Gastroesophageal sphincter (tissue), 3 donors: ENCODE results near the gene RASSF5.

Experiments used
- CTCF ChIP-seq, 4 experiments: fragments of 200-600 bp in 2 of 4; fragments of 450-650 bp in 2 of 4; sonication (generic) in 1 of 4; IDR thresholded peaks; one replicate each; pipeline ENCODE4 v1.5.1; 2017 to 2019; ENCODE audit warnings: antibody characterized with exemption in 4 of 4, mild to moderate bottlenecking in 2 of 4, moderate library complexity in 2 of 4
- POLR2A ChIP-seq, 2 donors: fragments of 450-650 bp; IDR thresholded peaks; one replicate each; pipeline ENCODE4 v1.6.1; 2017; ENCODE audit warnings: antibody characterized with exemption in 2 of 2, mild to moderate bottlenecking in 2 of 2, moderate library complexity in 1 of 2
- POLR2AphosphoS5 ChIP-seq: sonication (generic); formaldehyde crosslinking; IDR thresholded peaks from one replicate; pipeline ENCODE4 v1.6.1; 2017; ENCODE audit warnings: antibody characterized with exemption

GRCh38 chr1:206557636-206558473 is 50.5 kb downstream of the RASSF5 start:
- no peak for TF ChIP-seq POLR2AphosphoS5
- no peak for TF ChIP-seq CTCF (IDR thresholded peaks at IDR 0.05)
- no peak for TF ChIP-seq POLR2A (IDR thresholded peaks at IDR 0.05)
